H9 (cell line): ENCODE measurements around the gene ENOX1. TPM values are rescaled to one million over a fixed set of nuclear protein-coding genes. Genes with fewer than 3 reads are reported as not detected.

Experiments
- DNase-seq: peaks from one replicate; pipeline ENCODE4 v3.0.0-alpha.2; 2017
- H2AFZ ChIP-seq: one replicate; pipeline ENCODE4 v1.6.1; 2013; ENCODE audit warnings: mild to moderate bottlenecking, low read length, control low read depth, moderate library complexity
- H2AK5ac ChIP-seq: 2 replicates; pipeline ENCODE4 v1.6.1; 2013; ENCODE audit warnings: low read length, control low read depth, mixed read lengths; ENCODE audit not compliant: insufficient read length
- H2BK120ac ChIP-seq: one replicate; pipeline ENCODE4 v1.6.1; 2013; ENCODE audit warnings: low read depth, mild to moderate bottlenecking, low read length, control low read depth, inconsistent platforms; ENCODE audit not compliant: poor library complexity, severe bottlenecking
- H2BK12ac ChIP-seq: 2 replicates; pipeline ENCODE4 v1.6.1; 2013; ENCODE audit warnings: low read length, control low read depth, mixed read lengths, low read depth; ENCODE audit not compliant: insufficient read length
- H2BK15ac ChIP-seq: 2 replicates; pipeline ENCODE4 v1.6.1; 2013; ENCODE audit warnings: low read depth, low read length, control low read depth
- H2BK20ac ChIP-seq: one replicate; pipeline ENCODE4 v1.6.1; 2013; ENCODE audit warnings: low read depth, mild to moderate bottlenecking, low read length, control low read depth, inconsistent platforms; ENCODE audit not compliant: poor library complexity, severe bottlenecking
- H2BK5ac ChIP-seq: 2 replicates; pipeline ENCODE4 v1.6.1; 2013; ENCODE audit warnings: low read length, control low read depth, mixed read lengths; ENCODE audit not compliant: insufficient read length
- H3K14ac ChIP-seq: 2 replicates; pipeline ENCODE4 v1.6.1; 2013; ENCODE audit warnings: low read length, control low read depth; ENCODE audit not compliant: insufficient read depth
- H3K18ac ChIP-seq: 2 replicates; pipeline ENCODE4 v1.6.1; 2013; ENCODE audit warnings: low read depth, mild to moderate bottlenecking, mixed read lengths, low read length, control low read depth; ENCODE audit not compliant: insufficient read length
- H3K23ac ChIP-seq: 2 replicates; pipeline ENCODE4 v1.6.1; 2013; ENCODE audit warnings: low read length, control low read depth, mixed read lengths, low read depth; ENCODE audit not compliant: insufficient read length
- H3K23me2 ChIP-seq: 2 replicates; pipeline ENCODE4 v1.6.1; 2013; ENCODE audit warnings: low read depth, mild to moderate bottlenecking, mixed read lengths, low read length, control low read depth; ENCODE audit not compliant: insufficient read length, poor library complexity, severe bottlenecking
- H3K27ac ChIP-seq: 2 replicates; pipeline ENCODE4 v1.5.1; 2013; ENCODE audit warnings: low read length, control low read depth, mixed read lengths, low read depth; ENCODE audit not compliant: insufficient read length
- H3K27me3 ChIP-seq: 2 replicates; pipeline ENCODE4 v1.6.1; 2013; ENCODE audit warnings: low read length, control low read depth, inconsistent platforms; ENCODE audit not compliant: insufficient read depth
- H3K4ac ChIP-seq: 2 replicates; pipeline ENCODE4 v1.6.1; 2013; ENCODE audit warnings: low read depth, mild to moderate bottlenecking, control low read depth, inconsistent platforms, low read length, moderate library complexity
- H3K4me1 ChIP-seq: 2 replicates; pipeline ENCODE4 v1.6.1; 2013; ENCODE audit warnings: low read length, control low read depth, inconsistent platforms; ENCODE audit not compliant: insufficient read depth
- H3K4me2 ChIP-seq: 2 replicates; pipeline ENCODE4 v1.6.1; 2013; ENCODE audit warnings: low read length, control low read depth, mixed read lengths; ENCODE audit not compliant: insufficient read length, insufficient read depth
- H3K56ac ChIP-seq: 2 replicates; pipeline ENCODE4 v1.6.1; 2013; ENCODE audit warnings: low read depth, mild to moderate bottlenecking, mixed read lengths, low read length, control low read depth; ENCODE audit not compliant: insufficient read length
- H3K79me1 ChIP-seq: 2 replicates; pipeline ENCODE4 v1.6.1; 2013; ENCODE audit warnings: low read depth, mild to moderate bottlenecking, moderate library complexity, low read length, control low read depth, inconsistent platforms; ENCODE audit not compliant: insufficient read depth, poor library complexity, severe bottlenecking
- H3K79me2 ChIP-seq: 2 replicates; pipeline ENCODE4 v1.6.1; 2013; ENCODE audit warnings: low read length, control low read depth, inconsistent platforms; ENCODE audit not compliant: insufficient read depth
- H3K9ac ChIP-seq: 2 replicates; pipeline ENCODE4 v1.6.1; 2013; ENCODE audit warnings: low read length, control low read depth, mixed read lengths; ENCODE audit not compliant: insufficient read length; ENCODE audit errors: extremely low read depth
- H3K9me3 ChIP-seq: one replicate; pipeline ENCODE4 v1.6.1; 2013; ENCODE audit warnings: low read depth, low read length, inconsistent platforms; ENCODE audit not compliant: control insufficient read depth
- H3T11ph ChIP-seq: one replicate; pipeline ENCODE4 v1.6.1; 2013; ENCODE audit warnings: mild to moderate bottlenecking, low read length, control low read depth, inconsistent platforms
- H4K20me1 ChIP-seq: one replicate; pipeline ENCODE4 v1.6.1; 2013; ENCODE audit not compliant: control insufficient read depth, insufficient read length, insufficient read depth
- H4K5ac ChIP-seq: 2 replicates; pipeline ENCODE4 v1.6.1; 2013; ENCODE audit warnings: low read depth, mild to moderate bottlenecking, mixed read lengths, low read length, control low read depth; ENCODE audit not compliant: insufficient read length
- H4K8ac ChIP-seq: replicated peaks from 2 replicates; pipeline ENCODE4 v1.6.1; 2013; ENCODE audit warnings: low read length, control low read depth, mixed read lengths, low read depth; ENCODE audit not compliant: insufficient read length
- H4K91ac ChIP-seq: 2 replicates; pipeline ENCODE4 v1.6.1; 2013; ENCODE audit warnings: low read depth, mild to moderate bottlenecking, moderate library complexity, mixed read lengths, low read length, control low read depth; ENCODE audit not compliant: insufficient read length
- H3K27ac Mint-ChIP-seq, 3 experiments: 2 replicates in 2 of 3; 3 replicates in 1 of 3; pipeline ENCODE4 v1.8.0; 2020 to 2021; ENCODE audit warnings: mixed read lengths in 3 of 3, mild to moderate bottlenecking in 1 of 3, moderate library complexity in 1 of 3
- H3K27me3 Mint-ChIP-seq: 2 replicates; pipeline ENCODE4 v1.8.0; 2021; ENCODE audit warnings: low read depth, mild to moderate bottlenecking, moderate library complexity, mixed read lengths
- H3K36me3 Mint-ChIP-seq, 3 experiments: 2 replicates in 2 of 3; 3 replicates in 1 of 3; pipeline ENCODE4 v1.8.0; 2020 to 2021; ENCODE audit warnings: low read depth in 3 of 3, mixed read lengths in 3 of 3; ENCODE audit not compliant: insufficient read depth in 1 of 3
- H3K4me1 Mint-ChIP-seq, 2 experiments: 2 replicates each; pipeline ENCODE4 v1.8.0; 2020; ENCODE audit warnings: mixed read lengths in 2 of 2
- H3K4me3 Mint-ChIP-seq, 2 experiments: 2 replicates in 1 of 2; 3 replicates in 1 of 2; pipeline ENCODE4 v1.8.0; 2020 to 2021; ENCODE audit warnings: mild to moderate bottlenecking in 2 of 2, mixed read lengths in 2 of 2, moderate library complexity in 1 of 2
- H3K9me3 Mint-ChIP-seq, 2 experiments: 2 replicates in 1 of 2; 3 replicates in 1 of 2; pipeline ENCODE4 v1.8.0; 2020; ENCODE audit warnings: mild to moderate bottlenecking in 2 of 2, mixed read lengths in 2 of 2, moderate library complexity in 1 of 2
- CTCF ChIP-seq: fragments of 200-600 bp; sonication (generic); conservative IDR thresholded peaks from 3 replicates; pipeline ENCODE4 v1.8.0; 2021; ENCODE audit warnings: antibody characterized with exemption, mild to moderate bottlenecking
- total RNA-seq: library from RNA; stranded (reverse); gene quantifications from 2 replicates; pipeline ENCODE4 v1.2.1, GENCODE V29; 2021

ENOX1 gene
- total RNA-seq, 1 experiment from 2014 or later, result 0.24 TPM

GRCh38 chr13:43742911-43743310 is 43.9 kb downstream of the ENOX1 start:
- no peaks in the 10 kb centered on the region for H3K79me2 ChIP-seq
- no peak overlapping the region for H3K4ac ChIP-seq
- H3K23me2 ChIP-seq, result no peaks in the 10 kb centered on the region
- no peaks in the 10 kb centered on the region for H3K4me1 Mint-ChIP-seq
- H3K56ac ChIP-seq, result no peak overlapping the region
- no peaks in the 10 kb centered on the region for H3K27me3 ChIP-seq
- H2BK20ac ChIP-seq, result no peak overlapping the region
- no peaks in the 10 kb centered on the region for H3K9me3 Mint-ChIP-seq
- H3K4me1 ChIP-seq, result no peaks in the 10 kb centered on the region
- H4K5ac ChIP-seq, result no peak overlapping the region
- H3T11ph ChIP-seq, result no peak overlapping the region
- no peak overlapping the region for H3K27ac Mint-ChIP-seq
- peaks cover 2% of the 10 kb centered on the region; the same call in 1 of the 2 replicates for H3K27me3 Mint-ChIP-seq
- no peak overlapping the region for H3K23ac ChIP-seq
- no peaks in the 10 kb centered on the region for H3K36me3 Mint-ChIP-seq
- H2BK12ac ChIP-seq, result no peak overlapping the region
- H4K8ac ChIP-seq, result no peak overlapping the region
- no peak overlapping the region for H3K27ac ChIP-seq
- no peak for TF ChIP-seq CTCF
- H2AFZ ChIP-seq, result no peak overlapping the region
- no peak overlapping the region for H3K9ac ChIP-seq
- H2BK5ac ChIP-seq, result no peak overlapping the region
- H3K79me1 ChIP-seq, result no peaks in the 10 kb centered on the region
- no peaks in the 10 kb centered on the region for H3K9me3 ChIP-seq
- no peak for DNase-seq
- H3K14ac ChIP-seq, result no peak overlapping the region
- H2BK15ac ChIP-seq, result no peak overlapping the region
- no peak overlapping the region for H4K91ac ChIP-seq
- no peak overlapping the region for H3K4me2 ChIP-seq
- H2BK120ac ChIP-seq, result no peak overlapping the region
- H3K4me3 Mint-ChIP-seq, result no peak overlapping the region
- H2AK5ac ChIP-seq, result no peak overlapping the region
- no peaks in the 10 kb centered on the region for H4K20me1 ChIP-seq
- no peak overlapping the region for H3K18ac ChIP-seq
